GM18861 (cell line): Measurements from ENCODE around the gene ABCA1.
"Not testable (repeated sequence)": the region's sequence is repeated elsewhere in the genome, so short reads cannot be mapped to it uniquely, and the experiment has no call there.

Experiments used
- ATAC-seq: cut with Tn5 transposase; IDR thresholded peaks from one replicate; pipeline ENCODE4 v1.9.1; 2021; ENCODE audit not compliant: unreplicated experiment

Gene ABCA1

GRCh38 chr9:104907278-104907951 lies 20.5 kb downstream of the ABCA1 start:
- ATAC-seq, result no peak

- ATAC-seq, result no peak
Observed at GRCh38 chr9:104906441-104907277, 21.3 kb downstream of the ABCA1 start.

DNA sequence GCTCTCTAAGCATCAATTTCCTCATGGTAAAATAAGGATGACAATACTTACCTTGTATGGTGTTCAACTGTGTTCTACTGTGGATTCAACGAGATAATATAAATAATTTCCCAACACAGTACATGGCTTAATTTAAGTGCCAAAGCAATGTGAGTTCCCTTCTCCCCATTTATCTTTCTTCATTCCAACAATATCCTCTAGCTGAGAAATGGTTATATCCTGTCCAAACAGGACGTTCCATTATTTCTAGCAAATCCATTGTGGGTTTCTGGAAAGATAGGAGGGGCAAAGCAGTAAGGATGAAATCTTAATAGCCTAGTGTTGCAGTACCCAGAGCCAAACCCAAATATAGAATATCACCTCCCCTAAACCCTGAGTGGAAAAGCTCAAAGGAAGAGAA lies 22.0 kb downstream of the ABCA1 start:
- ATAC-seq, result no peak

DNA sequence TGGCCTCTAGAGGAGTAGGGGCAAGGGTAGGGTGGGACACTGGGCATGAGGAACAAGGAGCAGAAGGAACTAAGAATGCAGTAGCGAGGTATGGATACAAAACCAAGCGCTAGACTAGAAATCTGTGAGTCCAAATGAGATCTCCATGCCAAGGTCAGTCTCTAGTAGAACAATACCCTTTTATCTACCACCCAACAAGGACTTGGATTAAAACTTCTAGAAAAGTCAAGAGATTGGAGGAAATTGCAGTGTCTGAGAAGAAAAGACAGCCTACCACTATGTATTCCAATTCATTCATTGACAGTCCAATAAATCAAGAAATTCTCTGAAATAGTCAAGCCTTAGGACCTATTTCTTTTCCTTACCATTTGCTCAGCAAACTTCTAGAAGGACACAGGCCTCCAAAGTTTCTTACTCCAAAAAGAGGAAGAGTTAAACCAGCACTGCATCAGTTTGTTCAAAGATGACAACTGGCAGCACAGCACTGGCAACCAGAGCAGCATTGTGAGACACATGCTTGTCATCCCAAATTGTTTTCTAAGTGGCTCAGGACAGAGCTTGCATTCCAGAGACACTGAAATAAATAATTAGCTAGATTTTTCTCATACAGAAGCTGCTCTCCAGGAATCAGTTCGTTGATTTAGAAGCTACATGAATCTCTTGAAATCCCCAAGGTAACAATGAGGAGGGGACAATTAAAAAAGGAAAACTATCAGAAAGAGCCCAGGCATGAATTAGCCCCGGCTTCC lies 22.6 kb downstream of the ABCA1 start:
- no peak for ATAC-seq

GRCh38 chr9:104903609-104904008 lies 24.3 kb downstream of the ABCA1 start:
- ATAC-seq, result no peak

DNA sequence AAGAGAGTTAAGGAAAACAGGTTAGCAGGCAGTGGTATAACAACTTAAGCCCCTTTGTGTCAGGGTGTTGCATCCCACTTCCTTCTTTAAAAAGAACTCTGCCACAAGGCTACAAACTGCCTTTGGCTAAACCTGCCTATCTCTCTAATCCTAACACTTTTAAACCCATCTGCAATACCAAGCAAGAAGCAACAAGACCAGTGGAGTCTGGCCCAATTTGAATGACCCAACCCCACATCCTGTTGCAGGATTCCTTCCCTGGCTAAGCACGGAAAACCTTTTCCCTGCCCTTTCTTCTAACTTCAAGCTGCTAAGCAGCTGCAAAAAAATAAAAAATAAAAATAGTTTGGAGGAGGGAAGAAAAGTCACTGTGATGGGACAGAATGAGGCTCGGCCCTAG lies 27.1 kb downstream of the ABCA1 start:
- no peak for ATAC-seq

DNA sequence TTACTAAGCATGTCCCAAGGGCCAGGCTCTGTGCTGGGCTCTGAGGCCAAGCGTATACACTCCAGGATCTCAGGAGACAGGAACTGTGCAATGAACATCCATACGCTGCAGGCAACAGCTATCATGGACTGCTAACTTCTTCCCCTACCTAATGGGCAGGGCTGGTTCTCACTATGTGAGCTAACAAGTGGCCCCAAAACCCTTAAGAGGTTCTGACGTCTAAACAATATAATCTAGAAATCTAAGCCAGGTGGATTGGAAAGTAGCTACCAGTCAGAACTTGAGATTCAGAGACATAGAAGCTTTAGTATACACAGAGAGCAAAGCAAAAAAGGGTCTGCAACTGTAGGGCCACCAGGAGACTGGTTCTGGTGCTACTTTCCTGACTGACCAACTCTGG lies 27.6 kb downstream of the ABCA1 start:
- no peak for ATAC-seq

GRCh38 chr9:104899759-104900247 lies 28.2 kb downstream of the ABCA1 start:
- ATAC-seq, result no peak

DNA sequence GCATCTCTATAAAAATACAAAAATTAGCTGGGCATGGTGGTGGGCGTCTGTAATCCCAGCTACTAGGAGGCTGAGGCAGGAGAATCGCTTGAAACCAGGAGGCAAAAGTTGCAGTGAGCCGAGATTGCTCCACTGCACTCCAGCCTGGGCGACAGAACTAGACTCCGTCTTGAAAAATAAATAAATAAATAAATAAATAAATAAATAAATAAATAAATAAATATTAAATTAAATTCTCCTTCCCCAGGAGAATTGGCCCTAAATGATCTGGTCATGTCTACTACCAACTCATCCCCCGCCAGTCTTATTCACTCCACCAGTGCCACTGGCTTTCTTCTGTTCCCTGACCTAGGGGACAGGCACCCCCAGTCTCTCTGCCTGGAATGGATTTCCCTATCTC lies 29.6 kb downstream of the ABCA1 start:
- ATAC-seq, result not testable (repeated sequence)

DNA sequence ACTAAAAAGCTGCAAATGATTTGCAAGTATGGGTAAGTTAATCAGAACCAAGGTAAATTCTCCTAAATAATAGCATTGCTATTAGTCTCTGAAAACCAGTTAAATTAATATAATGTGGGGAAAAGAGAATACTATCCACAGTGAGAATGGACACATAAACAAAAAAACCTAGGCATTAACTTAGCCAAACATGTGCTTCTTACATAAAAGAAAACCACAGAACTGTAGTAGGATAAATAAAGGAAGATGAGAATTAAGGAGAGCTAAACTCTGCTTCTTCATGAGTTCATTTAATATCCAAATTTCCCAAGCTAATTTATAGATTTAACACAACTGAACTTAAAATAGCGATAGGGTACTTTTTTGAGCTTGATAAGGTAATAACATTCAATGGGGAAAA lies 31.8 kb downstream of the ABCA1 start:
- ATAC-seq, result no peak

DNA sequence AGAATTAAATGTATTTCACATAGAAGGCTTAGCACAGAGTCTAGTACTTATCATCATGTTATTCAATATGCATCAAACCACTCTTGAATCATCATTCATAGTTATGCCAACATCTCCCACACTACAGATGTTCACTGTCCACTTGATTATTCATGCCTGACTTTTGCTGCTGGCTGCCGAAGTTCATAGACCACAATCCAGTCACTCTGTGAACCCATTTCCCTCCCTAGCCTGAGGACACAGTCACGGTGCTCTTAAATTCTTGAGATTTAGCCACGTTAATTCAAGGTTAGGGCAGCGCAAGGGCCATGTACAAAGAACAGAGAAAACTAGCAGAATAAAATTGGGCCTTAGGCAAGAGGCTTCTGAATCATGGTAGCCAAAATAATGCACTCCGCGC lies 32.4 kb downstream of the ABCA1 start:
- ATAC-seq, result no peak

GRCh38 chr9:104892701-104893100 lies 35.3 kb downstream of the ABCA1 start:
- no peak for ATAC-seq

DNA sequence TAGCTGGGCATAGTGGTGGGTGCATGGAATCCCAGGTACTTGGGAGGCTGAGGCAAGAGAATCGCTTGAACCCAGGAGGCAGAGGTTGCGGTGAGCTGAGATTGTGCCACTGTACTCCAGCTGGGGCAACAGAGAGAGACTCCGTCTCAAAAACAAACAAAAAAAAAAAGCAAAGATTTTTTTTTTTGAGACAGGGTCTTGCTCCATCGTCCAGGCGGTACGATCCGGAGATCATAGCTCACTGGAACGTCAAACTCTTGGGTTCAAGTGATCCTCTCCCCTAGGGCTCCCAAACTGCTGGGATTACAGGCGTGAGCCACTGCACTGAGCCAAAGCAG lies 37.6 kb downstream of the ABCA1 start:
- no peak for ATAC-seq

DNA sequence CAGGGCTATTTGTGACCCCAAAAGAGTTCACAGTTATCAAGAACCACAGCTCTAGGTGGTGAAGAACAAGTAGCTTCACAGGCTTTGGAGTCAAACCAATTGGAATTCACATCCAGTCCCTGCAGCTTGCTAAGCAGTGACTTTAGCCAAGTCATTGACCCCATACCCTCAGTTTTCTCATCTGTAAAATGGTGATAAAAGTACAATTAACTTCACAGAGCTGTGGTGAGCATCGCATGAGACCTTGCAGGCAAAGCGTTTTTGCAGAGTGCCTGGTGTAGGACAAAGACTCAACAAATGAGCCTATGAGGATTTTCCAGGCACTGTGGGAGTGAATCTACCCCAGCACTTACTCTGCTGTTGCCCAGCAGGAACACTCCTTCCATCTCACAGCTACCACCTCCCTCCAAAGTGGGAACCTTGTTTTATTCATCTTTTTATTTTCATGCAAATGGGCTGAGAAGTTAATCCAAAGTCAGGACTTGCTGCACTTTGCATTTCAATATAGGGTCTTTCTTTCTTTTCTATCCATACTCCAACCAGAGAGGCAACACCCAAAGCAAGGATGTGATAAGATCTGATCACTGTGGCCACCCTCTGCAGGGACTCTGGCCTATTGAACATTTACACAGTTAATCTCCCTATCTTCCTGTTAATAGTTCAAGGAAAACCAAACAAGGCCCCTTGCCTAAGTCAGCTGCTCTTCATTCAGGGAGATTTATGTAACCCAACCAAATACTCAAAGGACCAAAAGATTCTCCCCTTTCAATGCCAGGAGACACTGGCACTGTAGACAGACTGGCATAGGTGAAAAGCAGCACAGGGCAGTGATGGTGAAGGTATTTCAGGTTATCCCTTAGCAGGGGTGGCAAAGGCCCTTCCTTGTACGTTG lies 41.9 kb downstream of the ABCA1 start:
- no peak for ATAC-seq

GRCh38 chr9:104883169-104883568 lies 44.8 kb downstream of the ABCA1 start:
- no peak for ATAC-seq

DNA sequence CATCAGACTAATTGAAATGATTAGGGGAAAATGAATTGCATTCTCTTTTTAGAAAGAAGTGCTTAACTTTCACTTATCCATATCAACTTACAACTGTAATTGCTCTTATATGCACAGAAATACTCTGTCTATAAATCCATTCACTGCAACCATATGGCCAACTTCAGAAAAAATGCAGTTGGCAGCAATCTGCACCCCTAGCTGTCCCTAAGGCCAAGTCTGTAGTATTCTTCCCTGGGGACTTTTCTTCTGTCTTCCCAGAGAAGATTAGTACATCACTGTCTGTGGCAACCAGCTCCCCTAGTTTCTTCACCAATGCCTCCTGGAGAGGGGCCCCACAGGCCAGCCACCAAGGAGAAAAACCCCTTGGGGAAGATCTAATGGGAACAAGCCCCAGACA lies 45.4 kb downstream of the ABCA1 start:
- no peak for ATAC-seq

GRCh38 chr9:104882086-104882485 lies 45.9 kb downstream of the ABCA1 start:
- ATAC-seq, result no peak

GRCh38 chr9:104879555-104880309 lies 48.2 kb downstream of the ABCA1 start:
- no peak for ATAC-seq

DNA sequence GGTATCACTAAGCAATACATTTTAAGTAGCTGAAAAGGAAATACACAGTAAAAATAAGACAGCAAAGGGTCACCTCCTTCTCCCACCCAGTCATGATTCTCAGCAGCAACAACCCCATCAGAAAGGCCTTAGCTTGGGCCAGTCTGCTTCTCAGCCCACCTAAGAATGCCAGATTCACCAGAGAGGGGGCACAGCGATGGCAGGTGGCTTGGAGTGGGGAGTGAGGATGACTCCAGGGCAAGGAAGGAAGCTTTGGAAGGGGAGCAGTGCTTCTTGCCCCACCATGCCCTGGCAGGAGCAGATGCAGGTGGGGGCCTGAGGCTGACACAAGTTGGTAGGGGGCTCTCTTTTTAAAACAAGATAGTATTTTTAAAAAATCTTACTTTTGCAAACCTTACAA lies 51.4 kb downstream of the ABCA1 start:
- ATAC-seq, result no peak

GRCh38 chr9:104875897-104876296 lies 52.1 kb downstream of the ABCA1 start:
- no peak for ATAC-seq
